Stomach (tissue), 9 donors: ENCODE data around the gene ALPK1. TPM values are rescaled to one million over a fixed set of nuclear protein-coding genes. Genes with fewer than 3 reads are reported as not detected.
A peak's percentile ranks its signal among the peaks of the same experiment; 100 is the strongest.
"Not testable (repeated sequence)": the region's sequence is repeated elsewhere in the genome, so short reads cannot be mapped to it uniquely, and the experiment has no call there.

Experiments
- DNase-seq, 2 donors: peaks; one replicate each; pipeline versions ENCODE4 v3.0.0 to v3.0.0-alpha.2; 2013 to 2019
- H3K27ac ChIP-seq, 5 donors: fragments of 200-600 bp in 4 of 5; sonication (generic) in 4 of 5; one replicate each; pipeline ENCODE4 v1.5.1; 2013 to 2019; ENCODE audit warnings: mild to moderate bottlenecking in 1 of 5, moderate library complexity in 1 of 5
- H3K27me3 ChIP-seq, 3 donors: fragments of 200-600 bp; sonication (generic); one replicate each; pipeline ENCODE4 v1.5.1; 2017 to 2019; ENCODE audit warnings: mixed run types in 1 of 3
- H3K36me3 ChIP-seq, 4 donors: fragments of 200-600 bp; sonication (generic); 1 replicate in 3 of 4; 2 replicates in 1 of 4; pipeline ENCODE4 v1.5.1; 2016 to 2019
- H3K4me1 ChIP-seq, 4 donors: fragments of 200-600 bp; sonication (generic); one replicate each; pipeline ENCODE4 v1.5.1; 2016 to 2019
- H3K4me3 ChIP-seq, 4 donors: fragments of 200-600 bp; sonication (generic) in 3 of 4; one replicate each; pipeline ENCODE4 v1.5.1; 2016 to 2019; ENCODE audit warnings: mild to moderate bottlenecking in 1 of 4
- H3K9me3 ChIP-seq, 4 donors: fragments of 200-600 bp; sonication (generic); one replicate each; pipeline ENCODE4 v1.5.1; 2016 to 2019
- CTCF ChIP-seq, 7 experiments: fragments of 450-650 bp in 4 of 7; fragments of 200-600 bp in 3 of 7; sonication (generic) in 3 of 7; IDR thresholded peaks; one replicate each; pipeline ENCODE4 v1.5.1; 2016 to 2019; ENCODE audit warnings: antibody characterized with exemption in 7 of 7, control low read depth in 2 of 7, mild to moderate bottlenecking in 1 of 7
- EP300 ChIP-seq: sonication (generic); formaldehyde crosslinking; IDR thresholded peaks from one replicate; pipeline ENCODE4 v1.6.1; 2017; ENCODE audit warnings: antibody characterized with exemption
- POLR2A ChIP-seq, 4 donors: fragments of 450-650 bp; IDR thresholded peaks; one replicate each; pipeline ENCODE4 v1.6.1; 2016; ENCODE audit warnings: antibody characterized with exemption in 4 of 4, control low read depth in 2 of 4, mild to moderate bottlenecking in 1 of 4, moderate library complexity in 1 of 4
- POLR2AphosphoS5 ChIP-seq, 3 donors: sonication (generic); formaldehyde crosslinking; IDR thresholded peaks; one replicate each; pipeline ENCODE4 v1.6.1; 2016; ENCODE audit warnings: antibody characterized with exemption in 3 of 3
- WGBS, 5 donors: extraction: QIAGEN DNeasy Blood & Tissue Kit in 3 of 5; methylation state at CpG; one replicate each; pipeline versions ENCODE4 v1.1.5 to v1.1.7; 2013 to 2018; 5-methylcytosine and 5-hydroxymethylcytosine counted together
- intact Hi-C: fragments of 100-400 bp; cut with DNase I; formaldehyde crosslinking; loops from one replicate; pipeline ENCODE4 v1.15.1; 2023; ENCODE audit warnings: low total_unique reads
- polyA plus RNA-seq, 3 donors: library from polyadenylated mRNA; stranded (reverse); fragments of 200-250 nt; gene quantifications; one replicate each; pipeline ENCODE4 v1.2.3, GENCODE V29; 2013
- total RNA-seq, 5 donors: library from RNA; depleted of rRNA; stranded (reverse); fragments of >200 nt; gene quantifications; one replicate each; pipeline versions ENCODE4 v1.1.0 to v1.2.3, GENCODE V29; 2014 to 2016
- donor health status: healthy with polysubstance abuse.
- donor health status: Bipolar disorder and iron deficiency.
- donor health status: healthy.

Gene ALPK1
- total and polyA plus RNA-seq, 8 donors, result 2.9 to 47.7 (median 25.0) TPM

GRCh38 chr4:112279025-112279881 is 17.9 kb upstream of the ALPK1 start:
- H3K4me3 ChIP-seq, result peak overlapping the region in 1 of 4 donors; percentile 31
- no peak for TF ChIP-seq CTCF (IDR thresholded peaks at IDR 0.05)
- no peak for TF ChIP-seq POLR2AphosphoS5 (IDR thresholded peaks at IDR 0.05)
- TF ChIP-seq EP300, result no peak
- TF ChIP-seq POLR2A (IDR thresholded peaks at IDR 0.05), result no peak
- intact Hi-C loops, result no loop called here
- WGBS, 5 donors, result 17 to 54% (median 41%) methylated on average over 10 of the region's 10 CpGs
- H3K27me3 ChIP-seq, result no peaks in the 10 kb centered on the region
- H3K27ac ChIP-seq, result peak overlapping the region in 1 of 5 donors; percentile 50
- H3K4me1 ChIP-seq, result peaks cover 5 to 45% (median 26%) of the 10 kb centered on the region in 4 donors
- H3K36me3 ChIP-seq, result peaks cover 0 to 34% (median 13%) of the 10 kb centered on the region in 4 donors
- H3K9me3 ChIP-seq, result no peaks in the 10 kb centered on the region
- no peak for DNase-seq

DNA sequence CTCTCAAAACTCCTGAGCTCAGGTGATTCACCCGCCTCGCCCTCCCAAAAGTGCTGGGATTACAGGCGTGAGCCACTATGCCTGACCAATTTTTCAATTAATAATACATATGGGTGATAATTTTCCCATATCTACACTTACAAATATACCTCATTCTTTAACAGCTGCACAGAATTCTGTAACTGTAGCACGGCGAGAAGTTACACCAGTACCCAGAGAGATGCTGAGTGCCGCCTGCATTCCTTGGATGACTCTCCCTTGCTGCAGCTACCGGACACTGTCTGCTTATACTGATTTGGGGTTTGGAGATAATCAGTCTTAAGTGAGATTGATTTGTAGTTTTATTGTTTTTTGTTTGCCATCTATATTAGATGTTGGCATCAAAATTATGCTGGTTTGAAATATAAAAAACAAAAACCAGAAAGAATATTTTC is 17.3 kb upstream of the ALPK1 start:
- WGBS, 5 donors, result 52 to 87% (median 73%) methylated on average over 7 of the region's 7 CpGs
- Histone ChIP-seq H3K4me3 (peak overlapping the region in 1 of 4 donors; percentile 31), H3K27ac (peak overlapping the region in 1 of 5 donors; percentile 50), H3K9me3 (no peaks in the 10 kb centered on the region), H3K4me1 (peaks cover 6 to 49% (median 28%) of the 10 kb centered on the region in 4 donors), H3K27me3 (no peaks in the 10 kb centered on the region), H3K36me3 (peaks cover 0 to 28% (median 13%) of the 10 kb centered on the region in 4 donors)
- intact Hi-C loops, result no loop called here
- DNase-seq, result no peak
- TF ChIP-seq CTCF (IDR thresholded peaks at IDR 0.05) (no peak), POLR2AphosphoS5 (IDR thresholded peaks at IDR 0.05) (no peak), EP300 (no peak), POLR2A (IDR thresholded peaks at IDR 0.05) (no peak)

DNA sequence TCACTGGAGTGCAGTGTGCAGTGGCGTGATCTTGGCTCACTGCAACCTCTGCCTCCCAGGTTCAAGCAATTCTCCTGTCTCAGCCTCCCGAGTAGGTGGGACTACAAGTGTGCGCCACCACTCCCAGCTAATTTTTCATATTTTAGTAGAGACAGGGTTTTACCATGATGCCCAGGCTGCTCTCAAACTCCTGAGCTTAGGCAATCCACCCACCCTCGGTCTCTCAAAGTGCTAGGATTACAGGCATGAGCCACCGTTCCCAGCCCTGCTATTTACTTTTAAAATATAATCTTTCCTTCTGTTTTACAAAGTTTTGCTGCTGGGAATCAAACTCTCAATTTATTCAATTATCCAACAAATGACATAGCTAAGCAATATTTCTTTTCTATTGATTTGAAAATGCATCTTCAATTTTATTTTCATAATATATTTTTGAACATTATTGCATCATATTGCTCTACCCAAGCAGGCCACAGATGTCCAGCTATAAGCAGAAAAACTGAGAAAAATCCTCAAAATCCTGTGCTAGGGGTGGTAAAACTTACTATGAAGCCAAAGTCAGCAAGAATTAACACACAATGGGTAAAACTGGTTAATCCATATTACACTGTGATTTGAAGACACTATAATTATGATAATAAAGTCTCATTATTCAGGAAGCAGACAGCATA is 16.6 kb upstream of the ALPK1 start:
- DNase-seq, result no peak
- 72 to 83% (median 76%) methylated on average over 5 of the region's 5 CpGs for WGBS, 5 donors
- Histone ChIP-seq H3K27ac (peak overlapping the region in 1 of 5 donors; percentile 50), H3K36me3 (peaks cover 0 to 22% (median 13%) of the 10 kb centered on the region in 4 donors), H3K27me3 (no peaks in the 10 kb centered on the region), H3K9me3 (no peaks in the 10 kb centered on the region), H3K4me3 (no peak overlapping the region), H3K4me1 (peaks cover 6 to 49% (median 28%) of the 10 kb centered on the region in 4 donors)
- intact Hi-C loops, result no loop called here
- TF ChIP-seq POLR2A (IDR thresholded peaks at IDR 0.05), result no peak
- TF ChIP-seq EP300, result no peak
- no peak for TF ChIP-seq CTCF (IDR thresholded peaks at IDR 0.05)

GRCh38 chr4:112281895-112282398 is 15.2 kb upstream of the ALPK1 start:
- WGBS, 5 donors, result 87 to 96% (median 93%) methylated on average over 2 of the region's 2 CpGs
- DNase-seq, H3K4me3 ChIP-seq, H3K27ac ChIP-seq, H3K9me3 ChIP-seq, intact Hi-C loops, H3K27me3 ChIP-seq: not testable (repeated sequence)
- peaks cover 0 to 11% (median 3%) of the 10 kb centered on the region in 4 donors for H3K36me3 ChIP-seq
- peaks cover 6 to 49% (median 30%) of the 10 kb centered on the region in 4 donors for H3K4me1 ChIP-seq
